ENCODE data around the gene RANBP2.

Gene RANBP2

DNA sequence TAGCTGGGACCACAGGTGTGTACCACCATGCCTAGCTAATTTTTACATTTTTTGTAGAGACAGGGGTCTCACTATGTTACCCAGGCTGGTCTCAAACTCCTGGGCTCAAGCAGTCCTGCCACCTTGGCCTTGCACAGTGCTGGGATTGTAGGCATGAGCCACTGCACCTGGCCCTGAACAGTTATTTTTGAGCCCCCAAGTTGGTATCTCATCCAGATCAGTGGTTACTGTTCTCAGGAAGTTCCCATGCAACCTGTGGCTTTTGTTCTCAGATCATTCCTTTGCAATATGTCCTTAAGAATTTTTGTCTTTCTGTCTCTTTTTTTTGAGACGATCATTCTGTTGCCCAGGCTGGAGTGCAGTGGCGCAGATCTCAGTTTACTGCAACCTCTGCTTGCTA lies 59.6 kb downstream of the RANBP2 start:
- no peak for TF ChIP-seq CTCF (IDR thresholded peaks at IDR 0.05; ENCODE audit: insufficient read depth, missing control alignments)
- no peak for FAIRE-seq
- no peak for DNase-seq (ENCODE audit: insufficient read length, low spot score)

DNA sequence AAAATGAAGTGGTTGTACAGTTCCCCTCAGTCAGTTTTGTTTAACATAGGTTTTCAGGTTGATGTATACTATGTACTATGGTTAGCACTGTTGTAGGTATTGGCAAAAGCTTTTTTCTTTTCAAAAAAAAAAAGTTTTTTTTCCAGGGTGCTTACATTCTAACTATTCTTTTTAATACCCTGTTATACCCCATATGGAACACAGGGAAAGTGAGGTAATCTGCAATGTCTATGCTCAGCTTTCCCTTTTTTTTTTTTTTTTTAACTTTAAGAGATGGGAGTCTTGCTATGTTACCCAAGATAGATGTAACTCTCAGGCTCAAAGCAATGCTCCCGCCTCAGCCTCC lies 66.7 kb downstream of the RANBP2 start:
- FAIRE-seq (no peak), DNase-seq (ENCODE audit: insufficient read length, low spot score) (no peak)
- TF ChIP-seq CTCF (IDR thresholded peaks at IDR 0.05; ENCODE audit: insufficient read depth, missing control alignments), result no peak

DNA sequence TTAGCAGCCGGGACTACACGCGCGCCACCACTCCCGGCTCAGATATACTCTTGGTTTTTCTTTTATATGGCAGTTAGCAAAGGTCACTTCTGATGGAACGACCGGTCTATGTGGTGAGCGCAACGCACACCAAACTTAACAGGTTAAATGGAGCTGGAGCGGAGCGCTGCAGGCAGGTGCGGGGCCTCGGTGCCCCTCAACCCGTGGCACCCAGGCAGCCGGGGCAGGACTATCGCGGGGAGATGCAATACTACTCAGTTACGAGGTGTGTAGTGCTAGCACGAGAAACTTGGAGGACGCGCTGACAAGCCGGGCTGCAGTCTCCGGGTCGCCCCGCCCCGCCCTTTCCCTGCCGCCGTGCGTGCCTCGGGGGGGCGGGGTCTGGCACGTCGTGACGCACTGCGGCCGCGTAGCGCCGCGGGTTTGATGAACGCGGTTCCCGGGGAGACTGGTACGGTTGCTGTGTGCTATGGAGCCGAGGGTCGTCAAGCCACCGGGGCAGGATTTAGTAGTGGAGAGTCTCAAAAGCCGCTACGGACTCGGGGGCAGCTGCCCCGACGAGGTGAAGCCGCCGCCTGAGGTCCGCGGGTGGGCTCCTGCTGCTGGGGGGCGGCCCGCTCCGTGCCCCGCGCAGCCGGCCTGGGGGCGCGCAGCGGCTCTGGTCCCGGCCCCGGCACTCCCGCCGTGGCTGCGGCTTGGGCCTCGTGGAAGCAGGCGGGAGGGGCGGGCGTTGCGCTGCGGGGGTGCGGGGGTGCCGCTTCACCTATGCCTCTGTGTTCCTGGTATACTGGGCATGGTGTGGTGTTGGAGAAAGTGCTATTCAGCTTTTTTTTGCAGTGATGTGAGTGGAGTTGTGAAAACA lies 67.3 kb downstream of the RANBP2 start, which contains the start of gene CCDC138:
Gene CCDC138, plus strand, starts transcription at position 418 of the 862 bp plus-strand sequence. Its CDS starts 52 bp downstream, at position 470.
- TF ChIP-seq CTCF (IDR thresholded peaks at IDR 0.05; ENCODE audit: insufficient read depth, missing control alignments), result no peak
- FAIRE-seq, result no peak
- peak; percentile 59 for DNase-seq (ENCODE audit: insufficient read length, low spot score)

GRCh38 chr2:108787216-108787541 lies 67.9 kb downstream of the RANBP2 start:
- DNase-seq (ENCODE audit: insufficient read length, low spot score) (no peak), FAIRE-seq (no peak)
- no peak for TF ChIP-seq CTCF (IDR thresholded peaks at IDR 0.05; ENCODE audit: insufficient read depth, missing control alignments)

- TF ChIP-seq CTCF (IDR thresholded peaks at IDR 0.05; ENCODE audit: insufficient read depth, missing control alignments), result no peak
- FAIRE-seq (no peak), DNase-seq (ENCODE audit: insufficient read length, low spot score) (no peak)
These were observed 83.9 kb downstream of the RANBP2 start for GRCh38 chr2:108803045-108803736.

DNA sequence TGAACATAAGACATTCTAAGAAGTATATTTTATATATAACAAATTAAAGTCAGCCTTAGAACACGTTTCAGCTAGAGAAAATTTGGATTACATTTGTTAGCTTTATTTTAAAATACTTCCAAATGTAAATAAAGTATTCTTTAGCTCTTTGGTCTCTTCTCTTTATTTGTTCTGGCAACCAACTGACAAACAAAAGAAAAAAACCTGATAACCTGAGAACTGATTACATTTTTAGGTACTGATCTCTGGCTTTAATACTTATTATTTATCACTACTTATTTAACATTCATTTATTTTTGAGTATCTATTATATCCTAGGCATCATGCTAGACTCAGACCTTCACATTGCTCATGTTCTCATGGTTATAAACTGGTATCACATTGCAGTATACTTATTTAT lies 85.8 kb downstream of the RANBP2 start:
- TF ChIP-seq CTCF (IDR thresholded peaks at IDR 0.05; ENCODE audit: insufficient read depth, missing control alignments), result no peak
- no peak for DNase-seq (ENCODE audit: insufficient read length, low spot score)
- no peak for FAIRE-seq

GRCh38 chr2:108805782-108806181 lies 86.5 kb downstream of the RANBP2 start:
- no peak for DNase-seq (ENCODE audit: insufficient read length, low spot score)
- no peak for TF ChIP-seq CTCF (IDR thresholded peaks at IDR 0.05; ENCODE audit: insufficient read depth, missing control alignments)
- FAIRE-seq, result peak; percentile 96
